Measurements from ENCODE around the gene MBD4.
"Not testable (repeated sequence)": the region's sequence is repeated elsewhere in the genome, so short reads cannot be mapped to it uniquely, and the experiment has no call there.

MBD4 gene

GRCh38 chr3:129429602-129430001, 10.1 kb downstream of the MBD4 start:
- DNase-seq (ENCODE audit: low read depth, low spot score) = no peak

GRCh38 chr3:129429080-129429451, 10.7 kb downstream of the MBD4 start:
- DNase-seq (ENCODE audit: low read depth, low spot score) = no peak

- DNase-seq (ENCODE audit: low read depth, low spot score) = peak; percentile 80
These were observed 11.2 kb downstream of the MBD4 start, which contains the start of gene EFCAB12 for GRCh38 chr3:129428376-129429079. EFCAB12 (minus strand) TSS chr3:129428636; CDS start chr3:129428488, 148 bp downstream.

DNA sequence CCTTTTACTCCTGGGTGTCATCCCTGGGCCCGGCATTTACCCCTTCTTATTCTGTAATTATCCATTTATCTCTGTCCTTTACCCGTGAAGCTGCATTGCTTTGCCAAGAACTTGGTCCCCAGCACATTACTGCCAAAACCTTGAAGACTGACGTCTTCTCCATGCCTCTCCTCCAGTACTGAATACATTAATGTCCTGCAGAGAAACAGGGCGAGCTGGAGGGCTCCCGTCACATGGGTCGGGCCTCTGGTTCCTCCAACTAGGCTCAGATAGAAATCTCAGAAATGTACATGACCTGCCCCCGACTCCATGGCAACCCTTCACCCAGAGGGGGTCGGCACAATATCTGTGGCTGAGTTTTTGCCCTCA, 11.8 kb downstream of the MBD4 start:
- no peak for DNase-seq (ENCODE audit: low read depth, low spot score)

- no peak for DNase-seq (ENCODE audit: low read depth, low spot score)
These were observed 14.1 kb downstream of the MBD4 start for GRCh38 chr3:129425619-129426018.

GRCh38 chr3:129425213-129425612, 14.5 kb downstream of the MBD4 start:
- no peak for DNase-seq (ENCODE audit: low read depth, low spot score)

DNA sequence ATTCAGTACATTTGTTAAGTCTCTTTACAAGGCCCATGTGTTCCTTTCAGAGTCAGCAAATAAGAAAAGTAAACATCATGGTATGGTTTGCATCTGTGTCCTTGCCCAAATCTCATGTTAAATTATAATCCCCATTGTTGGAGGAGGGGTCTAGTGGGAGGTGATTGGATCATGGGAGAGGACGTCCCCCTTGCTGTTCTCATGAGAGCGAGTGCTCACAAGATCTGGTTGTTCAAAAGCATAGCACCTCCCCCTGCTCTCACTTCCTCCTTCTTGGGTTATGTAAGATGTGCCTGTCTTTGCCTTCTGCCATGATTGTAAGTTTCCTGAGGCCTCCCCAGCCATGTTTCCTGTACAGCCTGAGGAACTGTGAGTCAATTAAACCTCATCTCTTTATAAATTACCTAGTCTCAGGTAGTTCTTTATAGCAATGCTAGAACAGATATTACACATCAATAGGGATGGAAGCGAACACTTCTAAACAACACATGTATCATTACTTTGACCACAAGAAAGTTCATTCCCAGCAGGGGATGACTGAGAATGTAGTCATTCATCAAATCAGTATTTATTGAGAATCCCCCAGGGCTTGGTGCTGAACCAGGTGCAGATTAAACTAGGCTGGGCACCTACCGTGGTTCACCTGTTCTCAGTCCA, 15.4 kb downstream of the MBD4 start:
- DNase-seq (ENCODE audit: low read depth, low spot score) = no peak

DNA sequence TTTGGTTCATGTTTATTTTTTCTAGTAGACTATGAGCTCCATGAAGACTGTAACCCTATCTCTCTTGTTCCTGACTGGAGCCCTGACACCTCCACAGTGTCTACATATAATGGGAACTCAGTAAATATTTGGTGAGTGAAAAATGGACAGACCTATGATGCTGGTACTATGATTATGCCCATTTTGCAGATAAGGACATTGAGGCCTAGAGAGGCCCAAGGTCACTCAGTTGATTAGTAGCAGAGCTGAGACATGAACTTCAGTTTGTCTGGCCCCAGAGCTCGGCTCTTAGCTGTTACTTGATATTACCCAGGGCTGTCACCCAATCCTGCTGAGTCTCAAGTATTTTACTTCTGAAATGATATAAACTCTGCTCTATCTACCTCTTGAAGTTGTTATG, 16.9 kb downstream of the MBD4 start:
- DNase-seq (ENCODE audit: low read depth, low spot score) = no peak

- DNase-seq (ENCODE audit: low read depth, low spot score) = no peak
These were observed 17.6 kb downstream of the MBD4 start for GRCh38 chr3:129421988-129422745.

DNA sequence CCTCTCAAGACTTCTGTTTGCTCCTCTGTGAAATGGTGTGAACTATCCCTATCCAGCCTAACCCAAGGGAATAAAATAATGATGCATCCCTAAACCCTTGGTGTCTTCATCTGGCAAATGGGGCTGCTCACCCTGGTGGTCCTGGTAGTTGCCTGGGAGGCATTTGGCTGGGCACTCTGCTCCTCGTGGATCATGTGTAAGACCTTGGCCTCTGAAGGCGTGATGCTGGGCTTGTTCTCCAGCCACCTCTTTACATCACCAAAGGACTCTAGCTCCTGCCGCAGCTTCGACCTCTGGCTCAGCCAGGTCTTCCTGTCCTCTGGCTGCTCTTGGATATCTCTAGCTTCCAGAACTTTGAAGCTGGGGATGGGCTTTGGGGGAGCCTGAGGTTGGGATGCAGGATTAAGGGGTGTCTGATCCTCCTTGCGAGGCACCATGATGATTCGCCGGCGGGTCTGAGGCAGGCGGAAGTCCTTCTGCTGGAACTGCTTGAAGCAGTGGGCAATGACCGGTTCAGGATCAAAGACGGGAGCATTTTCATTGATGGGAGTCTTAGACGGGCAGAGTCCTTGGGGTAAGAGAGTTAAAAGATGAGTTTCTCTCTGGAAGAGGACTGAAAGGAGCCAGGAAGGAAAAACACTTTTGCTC, 18.4 kb downstream of the MBD4 start:
- DNase-seq (ENCODE audit: low read depth, low spot score) = no peak

DNA sequence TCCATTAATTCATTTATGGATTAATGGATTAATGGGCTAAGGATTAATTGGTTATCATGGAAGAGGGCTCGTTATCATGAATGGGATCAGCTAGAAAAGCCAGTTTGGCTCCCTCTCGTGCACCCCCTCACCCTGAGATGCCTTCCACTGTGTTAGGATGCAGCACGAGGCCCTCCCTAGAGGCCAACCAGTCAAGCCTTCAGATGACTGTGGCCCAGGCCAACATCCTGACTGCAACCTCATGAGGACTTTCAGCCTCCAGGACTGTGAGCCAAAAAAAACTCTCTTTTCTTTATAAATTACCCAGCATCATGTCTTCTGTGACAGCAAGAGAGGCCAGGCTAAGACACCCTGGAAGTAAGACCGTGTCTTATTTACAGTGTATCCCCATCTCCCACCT, 20.3 kb downstream of the MBD4 start:
- no peak for DNase-seq (ENCODE audit: low read depth, low spot score)

DNA sequence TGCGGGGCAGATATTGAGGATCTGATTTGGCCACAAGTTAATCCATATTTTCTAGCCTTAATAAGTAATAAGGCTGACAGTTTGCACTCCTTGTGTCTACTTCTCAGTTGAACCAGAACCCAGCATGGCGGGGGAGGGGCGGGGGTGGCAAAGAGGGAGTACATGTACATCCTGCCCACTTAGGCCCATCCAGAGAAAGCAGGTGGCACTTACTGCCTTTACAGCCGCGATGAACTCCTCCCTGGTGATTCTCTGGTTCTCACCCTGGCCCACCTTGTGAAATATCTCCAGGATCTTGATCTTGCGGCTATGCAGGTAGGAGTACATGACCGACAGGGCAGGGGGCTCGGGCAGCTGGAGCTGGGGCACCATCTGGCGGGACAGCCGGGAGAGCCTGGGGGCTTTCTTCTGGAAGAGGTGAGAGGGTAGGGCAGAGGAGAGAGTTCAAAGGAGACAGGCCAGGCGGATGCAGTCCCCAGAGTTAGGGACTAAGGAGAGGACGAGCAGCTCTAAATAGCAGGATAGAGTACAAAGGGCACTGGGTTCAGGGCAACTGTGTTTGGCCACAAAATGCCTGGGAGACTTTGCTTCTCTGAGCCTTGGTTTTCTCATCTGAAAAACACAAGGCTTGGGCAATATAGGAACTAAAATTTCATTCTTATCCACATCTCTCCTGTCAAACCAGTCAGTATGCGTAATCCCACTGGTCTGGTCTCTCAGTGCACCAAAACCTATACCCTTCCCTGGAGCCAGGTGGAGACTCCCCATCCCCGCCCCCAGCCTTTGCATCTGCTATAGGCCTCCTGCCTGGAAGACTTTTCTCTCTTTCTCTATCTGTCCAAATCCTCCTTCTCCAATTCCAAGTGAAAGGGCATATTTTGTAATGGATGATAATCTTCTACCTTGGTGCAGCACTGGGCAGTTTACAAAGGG, 21.4 kb downstream of the MBD4 start:
- DNase-seq (ENCODE audit: low read depth, low spot score) = no peak

- DNase-seq (ENCODE audit: low read depth, low spot score) = no peak
These were observed 22.4 kb downstream of the MBD4 start for GRCh38 chr3:129417326-129417725.

GRCh38 chr3:129416415-129416814, 23.3 kb downstream of the MBD4 start:
- DNase-seq (ENCODE audit: low read depth, low spot score) = no peak

- DNase-seq (ENCODE audit: low read depth, low spot score) = no peak
These were observed 23.9 kb downstream of the MBD4 start for GRCh38 chr3:129415830-129416229.

DNA sequence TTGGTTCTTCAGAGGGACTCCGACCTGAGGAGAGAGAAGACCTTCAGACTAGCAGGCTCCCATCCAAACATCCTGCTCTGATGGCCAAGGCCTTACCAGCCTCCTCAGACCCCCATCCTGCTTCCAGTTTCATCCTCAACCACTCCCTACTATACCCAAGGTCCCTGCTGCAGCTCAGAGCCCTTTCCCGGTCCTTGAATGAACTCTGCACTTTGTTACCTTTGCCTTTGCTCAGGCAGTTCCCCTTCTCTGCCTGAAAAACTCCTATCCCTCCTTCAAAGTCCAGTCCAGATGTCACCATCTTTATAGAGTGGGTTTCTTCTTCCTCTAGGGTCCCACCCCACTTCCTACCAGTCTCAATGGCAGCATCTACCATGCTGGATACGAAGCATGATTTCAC, 24.4 kb downstream of the MBD4 start:
- DNase-seq (ENCODE audit: low read depth, low spot score) = no peak

- peak; percentile 41 for DNase-seq (ENCODE audit: low read depth, low spot score)
These were observed 25.9 kb downstream of the MBD4 start for GRCh38 chr3:129413687-129414506.

GRCh38 chr3:129413238-129413637, 26.5 kb downstream of the MBD4 start:
- not testable (repeated sequence) for DNase-seq (ENCODE audit: low read depth, low spot score)

GRCh38 chr3:129412542-129413198, 27.1 kb downstream of the MBD4 start:
- DNase-seq (ENCODE audit: low read depth, low spot score) = no peak

- no peak for DNase-seq (ENCODE audit: low read depth, low spot score)
These were observed 28.8 kb downstream of the MBD4 start for GRCh38 chr3:129410971-129411370.

Measured in brain pericyte (primary cell).